GM18526 (cell line): ENCODE measurements around the gene CCDC187.

Experiments
- POLR2A ChIP-seq: IDR thresholded peaks from 3 replicates; pipeline ENCODE4 v1.6.1; 2011; ENCODE audit not compliant: insufficient read length; ENCODE audit errors: extremely low read depth

CCDC187 gene

DNA sequence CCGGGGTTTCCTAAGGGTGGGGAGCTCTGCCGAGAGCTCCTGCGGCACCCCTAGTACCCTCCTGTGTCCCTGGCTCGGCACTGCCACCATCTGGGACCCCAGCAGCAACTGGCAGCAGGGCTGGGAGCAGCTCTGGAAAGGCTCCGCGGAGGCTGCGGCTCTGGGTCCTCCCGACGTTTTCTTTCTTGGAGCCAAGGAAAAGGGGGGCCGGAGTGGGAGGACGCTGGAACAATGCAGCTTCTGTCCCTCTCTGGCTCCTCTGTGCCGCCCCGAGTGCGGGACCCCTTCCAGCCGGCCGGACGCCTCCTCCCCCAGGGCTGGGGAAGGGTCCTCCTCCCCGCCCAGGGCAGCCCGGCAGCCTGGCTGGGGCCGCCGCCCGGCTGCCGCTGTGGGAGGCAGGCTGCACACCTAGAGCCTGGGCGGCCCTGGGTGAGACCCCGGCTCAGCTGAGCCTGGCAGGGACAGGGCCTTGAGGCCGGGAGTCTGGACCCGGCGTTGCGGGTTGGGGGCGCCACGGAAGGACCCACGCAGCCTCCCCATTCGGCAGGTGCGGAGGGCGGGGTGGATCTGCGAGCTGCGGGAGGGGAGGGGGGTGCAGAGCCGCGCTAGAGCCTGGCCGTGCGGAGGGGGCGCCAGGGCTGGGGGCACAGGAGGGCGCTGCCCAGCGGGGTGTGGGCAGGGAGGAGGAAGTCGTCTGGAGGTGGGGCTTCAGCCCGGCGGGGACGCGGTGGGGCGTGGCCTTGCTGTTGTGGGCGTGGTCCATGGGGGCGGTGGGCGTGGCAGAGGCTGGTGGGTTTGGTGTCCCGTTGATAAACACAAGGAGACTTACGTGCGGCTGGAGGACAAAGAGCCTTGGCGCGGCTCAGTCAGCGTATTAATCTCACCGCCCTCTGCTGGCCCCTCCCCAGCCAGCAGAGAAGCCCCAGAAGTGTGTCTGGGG is 38.6 kb upstream of the CCDC187 start:
- TF ChIP-seq POLR2A, result no peak

DNA sequence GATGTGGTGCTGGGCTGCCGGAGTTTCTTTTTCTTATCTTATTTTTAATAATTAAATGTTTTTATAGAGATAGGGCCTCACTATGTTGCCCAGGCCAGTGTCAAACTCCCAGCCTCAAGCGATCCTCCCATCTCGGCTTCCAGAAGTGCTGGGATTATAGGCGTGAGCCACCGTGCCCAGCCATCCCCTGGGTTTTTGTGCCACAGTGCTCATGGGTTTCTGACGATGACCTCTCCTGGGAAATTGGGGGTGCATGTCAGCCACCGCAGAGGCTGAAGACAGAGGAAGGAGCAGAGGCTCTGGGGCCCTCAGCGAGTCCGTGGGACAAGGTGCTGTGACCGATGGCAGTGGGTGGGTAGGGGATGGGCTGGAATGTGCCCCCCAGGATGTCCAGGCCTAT is 37.9 kb upstream of the CCDC187 start:
- TF ChIP-seq POLR2A, result no peak

GRCh38 chr9:136341042-136341655 is 37.3 kb upstream of the CCDC187 start:
- no peak for TF ChIP-seq POLR2A

DNA sequence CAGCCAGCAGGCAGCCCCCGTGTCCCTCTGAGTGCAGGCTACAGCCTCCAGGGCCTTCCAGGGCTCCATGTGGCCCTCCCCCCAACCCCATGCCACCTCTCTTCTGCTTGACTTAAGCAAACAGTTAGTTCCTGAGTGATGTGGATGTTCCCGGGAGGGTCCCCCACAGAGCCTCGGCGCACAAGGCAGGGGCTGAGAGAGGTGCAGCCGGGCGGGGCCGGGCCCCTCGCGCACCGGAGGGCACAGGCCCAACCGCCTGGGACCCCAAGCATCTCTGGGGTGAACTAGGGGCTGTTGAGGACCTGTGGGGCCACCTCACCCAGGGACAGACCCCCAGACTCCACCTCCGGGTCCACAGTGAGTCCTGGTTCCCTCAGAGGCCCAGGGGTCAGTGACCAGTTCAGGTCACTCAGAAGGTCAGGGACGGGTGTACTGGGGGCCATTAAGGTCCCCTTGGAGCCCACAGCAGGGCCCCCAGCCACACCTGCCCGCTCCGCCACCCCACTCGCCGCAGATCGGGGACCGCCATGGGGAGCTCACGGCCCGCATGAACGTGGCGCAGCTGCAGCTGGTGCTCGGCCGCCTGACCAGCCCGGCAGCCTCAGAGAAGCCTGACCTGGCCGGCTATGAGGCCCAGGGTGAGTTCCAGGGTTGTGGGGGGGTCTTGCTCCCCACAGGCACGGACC is 36.6 kb upstream of the CCDC187 start:
- no peak for TF ChIP-seq POLR2A

- TF ChIP-seq POLR2A, result no peak
Measured at GRCh38 chr9:136339958-136340310, 36.0 kb upstream of the CCDC187 start.

- TF ChIP-seq POLR2A, result no peak
Measured at GRCh38 chr9:136339173-136339957, 35.5 kb upstream of the CCDC187 start.

DNA sequence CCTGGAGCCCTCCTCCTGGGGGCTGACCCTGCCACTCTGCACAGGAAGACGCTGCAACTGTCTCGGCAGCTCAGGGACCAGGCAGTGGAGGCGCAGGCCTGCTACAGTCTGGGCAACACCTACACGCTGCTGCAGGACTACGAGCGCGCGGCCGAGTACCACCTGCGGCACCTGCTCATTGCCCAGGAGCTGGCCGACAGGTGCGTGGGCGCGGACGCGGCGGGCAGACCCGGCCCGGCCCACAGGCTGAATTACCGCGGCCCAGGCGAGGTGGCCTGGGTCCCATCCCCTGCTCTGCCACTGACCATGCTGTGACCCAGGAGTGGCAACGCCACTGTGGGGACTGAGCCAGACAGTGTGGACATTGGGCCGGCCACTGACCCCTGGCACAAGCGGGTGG is 34.6 kb upstream of the CCDC187 start:
- TF ChIP-seq POLR2A, result no peak

DNA sequence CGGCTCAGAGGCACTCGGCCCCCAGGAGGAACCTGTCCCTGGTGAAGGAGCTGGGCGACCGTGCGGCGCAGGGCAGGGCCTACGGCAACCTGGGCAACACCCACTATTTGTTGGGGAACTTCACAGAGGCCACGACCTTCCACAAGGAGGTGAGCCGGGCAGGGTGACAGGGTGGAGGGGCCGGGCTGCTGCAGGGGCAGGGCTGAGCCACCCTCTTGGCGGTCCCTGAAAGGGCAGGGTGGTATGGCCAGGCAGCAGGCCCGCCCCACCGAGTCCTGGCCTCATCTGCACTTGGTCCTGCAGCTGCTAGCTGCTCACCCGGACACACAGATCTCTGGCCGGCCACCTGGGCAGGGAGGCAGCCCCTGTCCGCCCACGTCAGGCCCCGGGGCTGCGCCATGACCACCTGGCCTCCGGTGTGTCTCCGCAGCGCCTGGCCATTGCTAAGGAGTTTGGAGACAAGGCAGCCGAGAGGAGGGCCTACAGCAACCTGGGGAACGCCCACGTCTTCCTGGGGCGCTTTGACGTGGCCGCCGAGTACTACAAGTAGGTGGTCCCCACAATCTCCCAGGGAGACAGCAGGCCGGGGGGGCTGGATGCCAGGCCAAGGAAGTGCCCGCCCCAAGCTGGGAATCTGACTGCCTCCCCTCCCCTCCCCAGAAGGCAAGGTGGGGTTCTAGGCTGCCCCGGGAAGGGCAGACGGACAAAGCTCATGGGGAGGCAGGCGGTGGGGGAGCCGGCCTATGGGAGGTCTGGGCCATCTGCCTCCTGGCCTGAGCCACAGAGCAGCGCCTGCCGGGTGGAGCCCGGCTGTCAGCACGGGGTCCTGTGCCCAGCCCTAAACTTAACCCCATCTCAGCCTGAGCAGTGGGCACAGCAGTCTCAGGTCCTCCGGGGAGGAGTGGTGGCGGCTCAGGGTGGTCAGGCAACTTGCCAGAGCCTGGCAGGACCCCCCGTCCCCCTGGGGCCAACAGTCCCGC is 33.8 kb upstream of the CCDC187 start:
- TF ChIP-seq POLR2A, result no peak

GRCh38 chr9:136336881-136337280 is 33.0 kb upstream of the CCDC187 start:
- TF ChIP-seq POLR2A, result no peak

DNA sequence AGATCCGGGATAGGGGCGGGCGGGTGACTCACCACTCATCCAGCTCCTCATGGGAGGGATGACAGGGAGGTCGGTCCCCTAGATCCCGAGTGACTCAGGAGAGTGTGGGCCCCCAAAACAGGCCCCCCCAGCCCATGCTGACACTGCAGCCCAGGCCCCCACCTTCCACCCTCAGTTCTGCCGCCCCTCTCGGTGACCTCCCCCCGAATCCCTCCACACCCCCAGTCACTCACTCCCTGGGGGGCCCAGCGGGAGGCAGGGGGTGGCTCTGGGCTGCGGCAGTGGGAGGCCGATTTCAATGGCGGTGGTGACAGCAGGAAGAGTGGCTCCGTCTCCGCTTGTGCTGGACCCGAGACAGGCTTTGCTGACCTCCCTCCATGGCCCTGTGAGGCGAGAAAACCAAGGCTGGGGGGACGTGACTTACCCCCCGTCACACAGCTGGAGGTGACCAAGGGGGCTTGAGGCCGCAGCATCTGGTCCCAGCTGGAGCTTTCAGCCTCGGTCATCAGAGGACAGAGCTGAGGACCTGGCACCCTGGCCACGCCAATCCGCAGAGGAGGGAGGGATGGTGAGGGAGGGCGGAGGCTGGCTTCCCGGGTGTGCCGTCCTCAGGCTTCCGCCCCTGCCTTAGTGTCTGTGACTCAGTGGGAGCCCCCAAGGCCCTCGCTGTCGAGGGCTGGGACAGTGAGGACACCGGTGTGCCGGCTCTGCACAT is 32.4 kb upstream of the CCDC187 start:
- TF ChIP-seq POLR2A, result no peak

GRCh38 chr9:136335296-136336155 is 31.6 kb upstream of the CCDC187 start:
- TF ChIP-seq POLR2A, result no peak

DNA sequence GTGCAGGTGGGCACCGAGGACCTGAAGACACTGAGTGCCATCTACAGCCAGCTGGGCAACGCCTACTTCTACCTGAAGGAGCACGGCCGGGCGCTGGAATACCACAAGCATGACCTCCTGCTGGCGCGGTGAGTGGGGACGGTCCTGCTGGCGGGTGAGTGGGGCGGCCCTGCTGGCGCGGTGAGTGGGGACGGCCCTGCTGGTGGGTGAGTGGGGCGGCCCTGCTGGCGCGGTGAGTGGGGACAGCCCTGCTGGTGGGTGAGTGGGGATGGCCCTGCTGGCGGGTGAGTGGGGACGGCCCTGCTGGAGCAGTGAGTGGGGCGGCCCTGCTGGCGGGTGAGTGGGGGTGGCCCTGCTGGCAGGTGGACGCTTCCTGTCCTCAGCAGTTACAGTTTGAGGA is 30.6 kb upstream of the CCDC187 start:
- TF ChIP-seq POLR2A, result no peak

DNA sequence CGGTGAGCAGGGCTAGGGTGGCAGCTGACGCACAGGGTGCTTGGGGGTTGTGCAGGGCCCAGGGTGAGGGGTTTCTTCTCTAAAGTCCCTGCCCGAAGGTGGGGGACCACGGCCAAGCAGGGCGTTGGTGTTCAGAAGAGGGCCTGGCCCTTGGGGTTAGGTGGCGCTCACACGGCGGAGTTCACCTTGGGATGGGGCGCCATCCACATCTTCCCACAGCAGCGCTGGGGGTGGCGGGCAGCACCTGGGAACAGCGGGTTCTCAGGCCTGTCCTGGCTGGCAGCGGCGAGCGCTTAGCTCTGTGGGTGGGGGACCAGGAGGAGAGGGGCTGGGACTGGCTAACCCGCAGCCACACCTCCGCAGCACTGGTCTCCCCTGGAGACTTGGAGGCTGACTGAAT is 29.6 kb upstream of the CCDC187 start:
- no peak for TF ChIP-seq POLR2A
